GM21529 (cell line): ENCODE results near the gene MGA.

ENCODE experiments used
- ATAC-seq: cut with Tn5 transposase; IDR thresholded peaks from one replicate; pipeline ENCODE4 v1.9.1; 2021; ENCODE audit not compliant: unreplicated experiment

Gene MGA

GRCh38 chr15:41780266-41780665, 120.1 kb downstream of the MGA start:
- no peak for ATAC-seq

GRCh38 chr15:41780727-41781126, 120.5 kb downstream of the MGA start:
- ATAC-seq = no peak

DNA sequence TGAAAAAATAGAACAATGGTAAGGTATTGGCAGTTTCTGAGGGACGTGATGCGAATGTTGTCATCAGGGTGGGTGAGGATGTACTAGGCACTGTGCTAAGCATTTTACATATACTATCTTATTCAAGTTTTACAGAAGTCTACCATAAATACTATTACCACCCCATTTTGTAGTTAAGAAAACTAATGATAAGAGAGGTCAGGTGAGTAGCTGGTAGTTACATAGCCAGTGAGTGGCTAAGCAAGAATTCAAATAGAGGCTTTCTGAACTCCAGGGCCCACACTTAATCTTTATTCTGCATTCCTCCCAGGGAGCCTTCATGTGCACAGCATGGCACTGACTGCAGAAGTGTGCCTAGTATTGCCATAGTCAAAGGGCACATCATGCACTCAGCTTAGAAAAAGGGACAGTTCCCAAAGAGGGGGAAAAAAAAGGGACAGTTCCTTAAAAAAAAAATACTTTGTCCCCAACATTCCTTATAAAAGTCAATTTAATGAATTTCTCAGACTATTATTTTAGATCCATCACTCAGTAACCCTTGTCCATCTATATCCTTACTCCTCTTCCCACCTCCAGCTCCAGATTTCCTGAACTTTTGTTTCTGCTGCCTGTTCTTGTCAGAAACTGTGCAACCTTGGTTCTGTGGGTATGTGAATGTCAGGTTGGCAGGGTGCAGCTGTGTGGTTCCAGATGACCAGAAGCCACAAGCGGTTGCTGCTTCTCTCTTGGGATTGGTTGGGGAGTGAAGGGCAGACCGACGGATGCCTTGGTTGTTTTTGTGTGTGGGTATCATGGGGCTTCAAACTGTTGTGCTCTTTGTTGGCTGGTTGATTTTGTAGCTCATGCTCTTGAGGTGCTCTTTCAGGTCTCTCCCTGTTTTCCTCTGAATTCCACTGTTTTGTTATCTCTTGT, 122.4 kb downstream of the MGA start:
- ATAC-seq = no peak

DNA sequence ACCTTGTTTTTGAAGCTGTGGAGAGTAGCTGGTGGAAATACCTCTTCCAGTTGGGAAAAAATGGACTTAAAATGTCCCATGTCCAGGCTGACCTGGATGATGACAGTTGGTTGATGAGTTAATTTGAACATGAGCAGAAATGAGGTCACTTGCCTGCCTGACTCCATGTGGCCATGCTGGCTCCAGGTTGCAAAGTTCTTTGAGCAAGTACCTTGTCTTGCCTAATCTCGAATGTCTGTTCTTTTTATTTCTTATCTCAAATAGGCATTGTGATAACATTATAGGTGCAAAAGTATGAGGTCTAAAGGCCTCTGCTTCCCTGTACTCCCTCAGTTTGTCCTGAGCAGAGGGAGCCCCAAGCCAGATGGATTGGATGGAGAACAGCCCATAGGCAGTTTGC, 123.1 kb downstream of the MGA start:
- ATAC-seq = no peak

DNA sequence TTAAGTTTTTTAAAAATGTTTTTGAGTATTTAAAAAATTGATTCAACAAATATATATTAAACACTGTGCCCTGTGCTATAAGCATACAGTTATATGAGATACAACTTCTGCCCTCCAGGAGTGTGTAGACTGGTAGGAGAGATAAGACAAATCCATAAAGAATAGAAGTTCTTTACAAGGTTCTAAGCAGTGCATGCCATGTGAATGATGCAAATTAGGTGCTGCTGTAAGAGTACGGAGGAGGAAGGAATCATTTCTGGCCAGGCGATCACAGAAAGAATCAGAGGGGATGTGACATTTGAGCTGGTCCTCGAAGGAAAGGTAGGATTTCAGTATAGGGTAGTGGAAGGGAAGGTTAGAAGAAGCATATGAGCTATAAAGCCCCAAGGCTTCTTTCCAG, 128.1 kb downstream of the MGA start:
- no peak for ATAC-seq

GRCh38 chr15:41789236-41789635, 129.0 kb downstream of the MGA start:
- ATAC-seq = no peak

GRCh38 chr15:41789662-41790061, 129.5 kb downstream of the MGA start:
- ATAC-seq = no peak

- ATAC-seq = no peak
Measured at GRCh38 chr15:41790169-41790568, 130.0 kb downstream of the MGA start.

DNA sequence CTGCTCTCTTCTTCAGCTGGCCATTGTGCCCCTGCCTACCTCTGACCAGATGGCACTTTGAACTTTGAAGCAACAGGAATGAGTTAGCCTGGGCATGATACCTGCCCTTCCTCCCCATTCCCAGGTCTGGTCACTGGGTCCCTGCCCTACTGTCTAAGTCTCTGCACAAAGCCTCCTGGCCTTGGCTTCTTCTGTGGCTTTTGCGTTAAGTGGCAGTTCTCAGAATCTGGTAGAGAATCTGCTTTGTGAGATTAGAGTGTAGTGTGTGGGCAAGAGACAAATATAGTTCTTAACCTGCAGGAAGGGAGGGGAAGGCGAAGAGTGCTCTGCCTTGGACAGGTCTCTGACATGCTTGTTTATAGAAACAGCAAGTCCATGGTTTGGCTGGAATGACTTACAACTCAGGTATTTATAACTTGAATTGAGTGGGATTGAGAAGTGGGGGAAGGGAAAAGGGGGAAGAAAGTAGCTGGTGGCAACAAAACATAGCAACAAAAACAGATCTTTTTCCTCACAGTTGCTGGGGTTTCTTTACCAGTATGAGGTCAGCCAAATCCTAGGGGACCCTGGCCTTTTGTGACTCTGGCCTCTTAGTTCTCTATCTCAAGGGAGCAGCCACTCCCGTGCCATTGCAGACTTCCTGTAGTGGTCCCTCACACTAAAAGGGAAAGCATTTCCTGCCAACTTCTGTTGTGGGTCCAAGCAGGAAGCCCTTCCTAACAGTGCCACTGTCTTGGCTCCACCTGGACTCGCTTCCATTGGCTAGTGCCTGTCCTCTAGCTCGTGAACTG, 130.7 kb downstream of the MGA start:
- no peak for ATAC-seq

DNA sequence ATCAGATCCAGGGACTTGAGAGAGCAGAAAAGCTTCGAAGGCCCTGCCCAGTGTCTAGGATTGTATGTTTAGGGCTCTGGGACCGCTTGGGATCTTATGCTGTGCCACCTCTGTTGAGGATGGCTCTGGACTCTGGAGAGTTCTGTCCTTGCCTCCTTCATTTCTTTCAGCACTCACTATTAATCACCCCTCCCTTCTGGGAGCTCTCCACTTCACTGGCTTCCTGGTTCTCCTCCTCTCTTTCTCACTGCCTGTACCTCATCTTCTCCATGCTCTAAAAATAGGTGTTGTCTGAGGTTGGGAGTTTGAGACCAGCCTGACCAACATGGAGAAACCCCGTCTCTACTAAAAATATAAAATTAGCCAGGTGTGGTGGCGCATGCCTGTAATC, 131.3 kb downstream of the MGA start:
- ATAC-seq = no peak

DNA sequence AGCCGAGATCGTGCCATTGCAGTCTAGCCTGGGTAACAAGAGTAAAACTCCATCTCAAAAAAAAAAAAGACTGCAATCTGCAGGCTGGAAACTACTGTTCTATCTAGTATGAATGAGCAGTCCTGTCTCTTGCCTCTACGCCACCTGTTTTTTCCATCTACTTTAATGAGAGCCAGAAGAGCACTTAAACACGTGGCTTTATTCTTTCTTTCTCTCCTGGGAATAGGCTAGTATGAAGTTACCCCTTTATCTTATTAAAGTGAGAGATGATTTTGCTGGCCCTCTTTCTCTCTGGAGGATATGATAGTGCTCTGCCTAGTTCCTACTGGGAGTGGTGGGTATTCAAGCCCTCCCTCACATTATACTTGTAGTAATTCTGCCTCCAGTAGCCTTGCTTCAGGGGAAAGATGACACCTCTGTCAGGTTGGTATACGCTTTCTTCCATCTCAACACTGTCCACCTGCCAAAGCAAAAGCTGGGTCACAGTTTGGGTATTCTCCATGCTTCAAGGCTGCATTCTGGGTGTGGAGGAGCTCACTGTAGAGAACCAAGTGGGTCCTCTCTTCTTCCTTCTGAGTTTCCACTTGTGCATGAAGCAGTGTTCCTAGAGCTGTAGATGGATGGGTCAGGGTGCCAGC, 131.9 kb downstream of the MGA start:
- no peak for ATAC-seq

DNA sequence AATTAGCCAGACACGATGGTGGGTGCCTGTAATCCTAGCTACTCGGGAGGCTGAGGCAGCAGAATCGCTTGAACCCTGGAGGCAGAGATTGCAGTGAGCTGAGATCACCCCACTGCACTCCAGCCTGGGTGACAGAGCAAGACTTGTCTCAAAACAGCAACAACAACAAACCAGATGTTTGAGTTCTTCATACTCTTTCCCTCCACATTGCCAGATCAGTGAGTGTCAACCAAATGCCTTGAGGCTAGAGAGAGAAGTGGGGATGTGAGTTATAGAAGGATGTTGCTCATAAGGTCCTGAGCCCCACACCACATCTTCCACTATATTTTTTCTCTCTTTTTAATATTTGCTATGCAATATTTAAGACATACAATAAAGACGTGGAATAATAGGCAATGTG, 133.9 kb downstream of the MGA start:
- no peak for ATAC-seq

DNA sequence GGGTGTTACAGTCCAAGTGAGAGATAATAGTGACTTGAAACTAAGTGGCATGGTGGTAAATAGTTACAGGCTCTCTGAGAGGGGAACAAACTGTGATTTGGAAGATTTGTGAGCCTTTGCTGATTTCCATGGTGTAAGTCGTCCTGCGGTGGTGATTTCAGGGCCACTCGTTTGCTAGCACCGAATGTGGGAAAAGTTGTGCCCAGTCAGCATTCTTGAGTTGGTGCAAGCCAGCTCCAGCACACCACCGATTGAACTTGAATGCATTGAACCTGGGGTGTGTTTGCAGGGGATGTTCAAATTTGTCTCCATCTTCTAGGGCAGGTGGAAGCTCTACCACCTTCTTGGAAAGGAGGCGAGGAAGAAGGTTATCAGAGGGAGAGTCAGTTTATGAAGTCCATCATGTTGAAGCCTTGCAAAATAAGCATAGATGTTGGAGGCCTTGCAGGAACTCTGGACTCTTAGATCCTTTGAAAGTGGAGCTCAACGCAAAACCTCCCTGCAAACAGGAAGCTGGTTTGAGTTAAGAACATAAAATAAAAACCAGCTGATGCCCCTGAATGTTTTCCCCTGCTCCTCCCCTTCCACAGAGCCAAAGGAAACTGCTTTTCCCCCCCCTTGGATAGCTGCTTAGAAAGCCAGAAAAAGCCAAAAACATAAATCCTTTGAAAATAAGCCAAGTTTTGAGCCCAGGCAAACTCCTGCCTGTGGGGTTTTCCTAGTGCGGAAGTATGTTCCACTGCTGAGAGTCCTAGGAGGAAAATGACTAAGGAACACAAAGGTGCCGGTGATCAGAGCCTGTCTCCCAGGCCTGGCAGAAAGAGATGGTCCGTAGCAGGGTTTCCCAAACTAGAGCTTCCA, 136.0 kb downstream of the MGA start:
- ATAC-seq = no peak

- ATAC-seq = no peak
Measured at GRCh38 chr15:41797201-41797944, 137.2 kb downstream of the MGA start.

DNA sequence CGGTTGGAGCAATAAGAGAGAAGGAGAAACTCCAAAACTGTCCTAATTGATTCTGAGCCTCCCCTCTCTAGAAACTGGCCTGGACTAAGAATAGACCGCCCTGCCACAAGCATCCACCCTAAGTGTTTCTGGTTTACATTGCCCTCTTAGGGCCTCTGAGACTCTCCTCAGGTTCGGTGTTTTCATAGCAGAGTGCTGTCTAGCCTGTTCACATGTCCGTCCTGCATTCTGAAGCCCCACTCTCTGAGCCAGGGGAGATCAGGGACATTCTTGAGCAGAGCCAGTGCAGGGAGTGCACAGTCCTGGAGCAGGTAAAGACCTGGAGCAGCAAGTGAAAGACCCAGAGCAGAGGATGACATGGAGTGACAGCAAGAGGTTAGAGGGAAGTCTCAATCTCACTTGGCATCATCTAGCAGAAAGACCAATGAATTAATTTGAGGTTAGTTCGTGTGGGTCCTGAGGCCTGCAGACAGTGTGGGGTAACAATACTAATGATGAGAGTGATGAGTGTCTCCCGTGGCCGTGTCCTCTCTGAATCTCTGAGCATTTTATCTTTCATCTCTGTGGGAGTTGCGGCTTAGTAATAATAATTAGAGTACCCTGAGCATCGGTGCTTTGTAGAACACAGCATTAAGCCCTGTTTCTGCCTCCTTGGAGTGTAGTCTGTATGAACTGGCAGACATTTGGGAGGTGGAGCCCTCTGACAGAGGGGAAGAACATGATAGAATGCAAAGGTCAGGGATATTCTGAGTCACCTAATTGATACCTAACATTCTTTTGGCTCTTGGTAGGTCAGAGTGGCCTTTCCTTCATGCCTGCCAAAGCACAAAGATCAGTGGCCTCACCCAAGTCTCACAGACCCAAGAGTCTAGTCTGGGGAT, 138.6 kb downstream of the MGA start:
- ATAC-seq = no peak

- no peak for ATAC-seq
Measured at GRCh38 chr15:41799488-41799805, 139.2 kb downstream of the MGA start.

DNA sequence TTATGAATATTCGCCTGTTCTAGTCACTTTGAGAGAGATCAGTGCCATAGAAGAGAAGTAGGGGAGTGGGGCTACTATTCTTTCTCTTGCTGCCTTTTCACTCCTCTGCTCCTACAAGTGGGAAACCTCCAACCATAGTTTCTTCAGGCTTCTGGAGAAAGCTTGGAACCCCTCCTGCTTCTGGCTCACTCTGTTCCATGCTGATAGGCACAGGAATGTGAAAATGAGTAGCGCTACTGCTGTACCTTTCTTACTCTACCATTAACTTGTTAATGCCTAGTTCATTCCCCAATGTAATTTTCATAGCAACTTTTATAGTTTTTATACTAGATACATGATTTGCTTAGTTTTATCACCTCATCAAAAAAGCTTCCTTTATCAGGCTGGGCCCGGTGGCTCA, 141.0 kb downstream of the MGA start:
- ATAC-seq = no peak

GRCh38 chr15:41801850-41802455, 141.7 kb downstream of the MGA start:
- ATAC-seq = no peak

DNA sequence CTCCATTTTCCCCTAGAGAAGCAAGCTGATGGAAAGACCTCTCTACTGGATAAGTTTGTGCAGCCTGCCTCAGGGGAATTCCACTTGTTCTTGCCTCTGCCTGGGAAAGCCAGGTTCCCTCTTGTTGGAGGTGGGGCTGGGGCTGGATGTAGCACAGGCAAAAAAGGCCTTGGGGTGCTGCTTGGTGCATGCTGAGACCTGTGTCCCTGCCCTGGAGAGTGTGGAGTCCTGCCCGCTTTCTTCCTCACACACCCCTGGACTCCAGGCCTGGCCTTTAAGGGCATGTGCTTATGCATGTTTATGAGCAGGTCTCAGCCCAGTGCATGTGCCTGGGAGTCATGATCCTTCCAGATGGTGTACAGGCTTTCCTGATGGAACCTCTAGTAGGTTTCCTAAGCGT, 144.2 kb downstream of the MGA start:
- ATAC-seq = no peak
